ENCODE results near the gene CD55. TPM values are rescaled to one million over a fixed set of nuclear protein-coding genes. Genes with fewer than 3 reads are reported as not detected.

The CD55 gene
- total RNA-seq, 4 donors from 2014 or later: 75.2 to 428 (median 110) TPM

DNA sequence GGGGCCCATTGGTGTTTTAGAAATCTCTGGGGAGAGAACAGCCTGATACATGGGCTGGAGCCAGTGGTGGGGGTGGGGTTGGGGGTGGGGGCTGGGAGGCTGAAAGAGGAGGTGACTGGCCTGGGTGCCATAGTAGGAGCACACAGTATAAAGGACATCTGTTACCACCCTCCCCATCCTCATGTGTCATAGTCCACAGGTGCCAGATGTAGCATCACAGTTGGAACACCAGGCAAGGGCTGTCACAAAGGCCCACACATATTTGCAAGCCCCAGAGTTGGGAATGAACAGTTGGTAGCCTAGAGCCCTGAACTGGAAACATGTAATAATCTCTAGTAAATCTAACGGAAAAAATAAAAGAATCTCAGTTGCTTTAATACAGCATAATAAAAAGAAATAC, 77.5 kb downstream of the CD55 start:
- DNase-seq (no peak), ATAC-seq (no peak)
- intact Hi-C loops (cut with DNase I; ENCODE audit: low total_unique reads) (no loop called here), in situ Hi-C loops (cut with MboI; ENCODE audit: low sequenced_read_pairs in 4 of 4) (no loop called here)
- Histone ChIP-seq H3K36me3 (no peaks in the 10 kb centered on the region), H3K9me3 (no peaks in the 10 kb centered on the region), H3K27me3 (no peaks in the 10 kb centered on the region), H3K4me1 (no peaks in the 10 kb centered on the region), H3K4me3 (no peak overlapping the region), H3K27ac (no peak overlapping the region)
- TF ChIP-seq POLR2A (IDR thresholded peaks at IDR 0.05): no peak
- TF ChIP-seq, protein P1, sequence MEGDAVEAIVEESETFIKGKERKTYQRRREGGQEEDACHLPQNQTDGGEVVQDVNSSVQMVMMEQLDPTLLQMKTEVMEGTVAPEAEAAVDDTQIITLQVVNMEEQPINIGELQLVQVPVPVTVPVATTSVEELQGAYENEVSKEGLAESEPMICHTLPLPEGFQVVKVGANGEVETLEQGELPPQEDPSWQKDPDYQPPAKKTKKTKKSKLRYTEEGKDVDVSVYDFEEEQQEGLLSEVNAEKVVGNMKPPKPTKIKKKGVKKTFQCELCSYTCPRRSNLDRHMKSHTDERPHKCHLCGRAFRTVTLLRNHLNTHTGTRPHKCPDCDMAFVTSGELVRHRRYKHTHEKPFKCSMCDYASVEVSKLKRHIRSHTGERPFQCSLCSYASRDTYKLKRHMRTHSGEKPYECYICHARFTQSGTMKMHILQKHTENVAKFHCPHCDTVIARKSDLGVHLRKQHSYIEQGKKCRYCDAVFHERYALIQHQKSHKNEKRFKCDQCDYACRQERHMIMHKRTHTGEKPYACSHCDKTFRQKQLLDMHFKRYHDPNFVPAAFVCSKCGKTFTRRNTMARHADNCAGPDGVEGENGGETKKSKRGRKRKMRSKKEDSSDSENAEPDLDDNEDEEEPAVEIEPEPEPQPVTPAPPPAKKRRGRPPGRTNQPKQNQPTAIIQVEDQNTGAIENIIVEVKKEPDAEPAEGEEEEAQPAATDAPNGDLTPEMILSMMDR (IDR thresholded peaks at IDR 0.05 in 4 of 5, conservative IDR thresholded peaks at IDR 0.05 in 1 of 5): no peak

DNA sequence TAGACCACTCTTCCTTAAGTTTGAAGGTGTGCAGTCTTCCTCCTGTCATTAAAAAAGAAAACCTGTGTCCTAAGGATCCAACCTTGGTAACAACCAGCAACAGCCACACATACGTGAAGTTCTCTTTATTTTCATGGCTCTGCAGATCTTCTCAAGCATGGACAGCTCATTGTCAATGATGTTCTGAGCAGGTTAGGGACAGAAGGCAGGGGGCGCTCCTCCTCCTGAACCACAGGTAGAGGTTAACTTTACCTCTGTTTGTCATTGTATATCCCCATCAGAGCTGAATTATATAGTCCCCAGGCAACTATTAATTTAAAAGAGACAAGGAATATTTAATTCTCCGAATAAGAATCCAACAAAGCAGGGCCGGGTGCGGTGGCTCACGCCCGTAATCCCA, 80.1 kb downstream of the CD55 start:
- H3K4me1 ChIP-seq: no peaks in the 10 kb centered on the region
- no peaks in the 10 kb centered on the region for H3K9me3 ChIP-seq
- no peaks in the 10 kb centered on the region for H3K36me3 ChIP-seq
- TF ChIP-seq, protein P1 (IDR thresholded peaks at IDR 0.05 in 4 of 5, conservative IDR thresholded peaks at IDR 0.05 in 1 of 5): no peak
- no peak for TF ChIP-seq POLR2A (IDR thresholded peaks at IDR 0.05)
- no peaks in the 10 kb centered on the region for H3K27me3 ChIP-seq
- no peak overlapping the region for H3K27ac ChIP-seq
- no peak overlapping the region for H3K4me3 ChIP-seq
- no peak for DNase-seq
- intact Hi-C loops (cut with DNase I; ENCODE audit: low total_unique reads) (no loop called here), in situ Hi-C loops (cut with MboI; ENCODE audit: low sequenced_read_pairs in 4 of 4) (loop anchor here (5.0 to 25.0 kb wide), 6 partner anchors 139 to 327 kb away; partner anchors contain the start of gene C4BPB (in 2 of the 4))
- no peak for ATAC-seq

DNA sequence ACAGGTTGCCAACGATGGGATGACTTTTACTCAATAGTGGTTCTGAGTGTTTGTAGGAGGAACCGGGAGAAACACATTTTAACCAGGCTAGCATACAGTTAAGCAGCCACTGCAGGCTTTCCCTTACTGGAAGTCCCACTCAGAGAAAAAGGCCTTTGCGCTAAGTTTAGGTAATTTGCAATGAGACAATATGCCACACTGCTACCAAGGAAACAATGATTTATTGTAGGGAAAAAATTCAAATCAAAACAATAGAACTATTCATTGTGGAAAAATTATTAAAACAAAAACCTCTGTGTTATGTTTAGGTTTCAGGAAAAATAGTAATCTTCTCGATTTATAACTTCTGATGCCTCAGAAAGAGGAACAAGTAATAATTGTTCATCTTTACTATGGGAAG, 81.3 kb downstream of the CD55 start:
- ATAC-seq (no peak), DNase-seq (no peak)
- no peak overlapping the region for H3K27ac ChIP-seq
- no peaks in the 10 kb centered on the region for H3K36me3 ChIP-seq
- intact Hi-C loops (cut with DNase I; ENCODE audit: low total_unique reads): no loop called here
- no peaks in the 10 kb centered on the region for H3K4me1 ChIP-seq
- no peak overlapping the region for H3K4me3 ChIP-seq
- H3K27me3 ChIP-seq: no peaks in the 10 kb centered on the region
- TF ChIP-seq, protein P1 (IDR thresholded peaks at IDR 0.05 in 4 of 5, conservative IDR thresholded peaks at IDR 0.05 in 1 of 5): no peak
- no peak for TF ChIP-seq POLR2A (IDR thresholded peaks at IDR 0.05)
- in situ Hi-C loops (cut with MboI; ENCODE audit: low sequenced_read_pairs in 4 of 4): loop anchor here (5.0 to 25.0 kb wide), 6 partner anchors 140 to 328 kb away; partner anchors contain the start of gene C4BPB (in 2 of the 4)
- no peaks in the 10 kb centered on the region for H3K9me3 ChIP-seq

DNA sequence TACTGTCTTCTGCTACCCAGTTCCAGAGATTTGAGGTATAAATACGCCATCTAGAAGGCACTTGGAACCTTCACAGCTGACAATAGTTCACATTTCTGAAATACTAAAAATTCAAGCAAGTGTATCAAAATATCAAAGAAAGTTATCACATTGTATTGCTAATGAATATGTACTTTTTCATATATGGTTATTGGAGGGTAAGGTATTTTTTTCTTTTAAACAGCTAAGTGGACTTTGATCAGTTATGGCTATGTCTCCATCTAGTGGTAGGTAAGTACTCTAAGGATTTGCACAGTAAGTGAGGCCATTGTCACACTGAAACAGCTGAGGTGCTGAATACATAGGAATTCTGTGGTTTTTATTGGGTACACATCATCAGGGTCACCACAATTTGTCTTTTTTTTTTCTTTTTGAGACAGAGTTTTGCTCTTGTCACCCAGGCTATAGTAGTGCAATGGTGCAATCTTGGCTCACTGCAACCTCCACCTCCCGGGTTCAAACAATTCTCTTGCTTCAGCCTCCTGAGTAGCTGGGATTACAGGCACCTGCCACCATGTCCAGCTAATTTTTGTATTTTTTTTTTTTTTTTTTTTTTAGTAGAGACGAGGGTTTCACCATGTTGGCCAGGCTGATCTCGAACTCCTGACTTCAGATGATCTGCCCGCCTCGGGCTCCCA, 83.5 kb downstream of the CD55 start:
- in situ Hi-C loops (cut with MboI; ENCODE audit: low sequenced_read_pairs in 4 of 4): loop anchor here (5.0 to 25.0 kb wide), 6 partner anchors 143 to 330 kb away; partner anchors contain the start of gene C4BPB (in 3 of the 4)
- ATAC-seq: peak; percentile 82 to 87
- Histone ChIP-seq H3K27ac (no peak overlapping the region), H3K4me3 (no peak overlapping the region), H3K9me3 (no peaks in the 10 kb centered on the region), H3K36me3 (no peaks in the 10 kb centered on the region), H3K27me3 (no peaks in the 10 kb centered on the region), H3K4me1 (no peaks in the 10 kb centered on the region)
- intact Hi-C loops (cut with DNase I; ENCODE audit: low total_unique reads): loop anchor here (1.0 to 2.0 kb wide), 4 partner anchors 84 to 320 kb away; partner anchors contain the start of gene CD55
- no peak for DNase-seq
- TF ChIP-seq POLR2A (IDR thresholded peaks at IDR 0.05): no peak
- TF ChIP-seq, protein P1 (IDR thresholded peaks at IDR 0.05 in 4 of 5, conservative IDR thresholded peaks at IDR 0.05 in 1 of 5): peak; percentile 54 to 78 (median 73)

Measured in gastrocnemius medialis (tissue), 4 donors.